HG03571 (cell line): ENCODE measurements around the gene C5orf63.
A peak's percentile ranks its signal among the peaks of the same experiment; 100 is the strongest.
"Not testable (repeated sequence)": the region's sequence is repeated elsewhere in the genome, so short reads cannot be mapped to it uniquely, and the experiment has no call there.

Experiments used
- ATAC-seq: cut with Tn5 transposase; IDR thresholded peaks from one replicate; pipeline ENCODE4 v1.9.1; 2021; ENCODE audit not compliant: unreplicated experiment

Gene C5orf63

GRCh38 chr5:127038550-127038949 lies 34.8 kb downstream of the C5orf63 start:
- ATAC-seq, result no peak

GRCh38 chr5:127031863-127032232 lies 41.5 kb downstream of the C5orf63 start:
- no peak for ATAC-seq

- ATAC-seq, result peak; percentile 14
Observed at GRCh38 chr5:127031147-127031862, 42.0 kb downstream of the C5orf63 start.

- peak; percentile 96 for ATAC-seq
Observed at GRCh38 chr5:127030259-127031146, 42.8 kb downstream of the C5orf63 start, which contains the start of gene MARCHF3. MARCHF3 (minus strand) TSS chr5:127030558; CDS start chr5:126918171, 112,387 bp downstream.

GRCh38 chr5:127029581-127030258 lies 43.6 kb downstream of the C5orf63 start:
- ATAC-seq, result peak; percentile 6

- ATAC-seq, result no peak
Observed at GRCh38 chr5:127028822-127029457, 44.4 kb downstream of the C5orf63 start.

GRCh38 chr5:127027539-127027938 lies 45.8 kb downstream of the C5orf63 start:
- no peak for ATAC-seq

GRCh38 chr5:127026166-127026565 lies 47.1 kb downstream of the C5orf63 start:
- no peak for ATAC-seq

GRCh38 chr5:127025467-127025866 lies 47.8 kb downstream of the C5orf63 start:
- ATAC-seq, result no peak

GRCh38 chr5:127024821-127025220 lies 48.5 kb downstream of the C5orf63 start:
- ATAC-seq, result no peak

GRCh38 chr5:127023552-127024191 lies 49.6 kb downstream of the C5orf63 start:
- ATAC-seq, result not testable (repeated sequence)

- no peak for ATAC-seq
Observed at GRCh38 chr5:127022846-127023245, 50.5 kb downstream of the C5orf63 start.

- no peak for ATAC-seq
Observed at GRCh38 chr5:127019928-127020327, 53.4 kb downstream of the C5orf63 start.

GRCh38 chr5:127016722-127017121 lies 56.6 kb downstream of the C5orf63 start:
- not testable (repeated sequence) for ATAC-seq

GRCh38 chr5:127015716-127016115 lies 57.6 kb downstream of the C5orf63 start:
- no peak for ATAC-seq

GRCh38 chr5:127014573-127014972 lies 58.7 kb downstream of the C5orf63 start:
- no peak for ATAC-seq

GRCh38 chr5:127013407-127013806 lies 59.9 kb downstream of the C5orf63 start:
- ATAC-seq, result no peak

GRCh38 chr5:127012916-127013315 lies 60.4 kb downstream of the C5orf63 start:
- ATAC-seq, result no peak

GRCh38 chr5:127011961-127012644 lies 61.2 kb downstream of the C5orf63 start:
- ATAC-seq, result peak; percentile 83

GRCh38 chr5:127011153-127011552 lies 62.1 kb downstream of the C5orf63 start:
- ATAC-seq, result no peak
